ENCODE data around the gene SH3RF2. TPM values are rescaled to one million over a fixed set of nuclear protein-coding genes. Genes with fewer than 3 reads are reported as not detected.
"Not testable (repeated sequence)": the region's sequence is repeated elsewhere in the genome, so short reads cannot be mapped to it uniquely, and the experiment has no call there.

Gene SH3RF2
- total RNA-seq, 1 donor from 2014 or later, result 0.38 TPM

- Mint-ChIP-seq H3K27ac (ENCODE audit: unreplicated experiment) (no peak overlapping the region), H3K4me3 (ENCODE audit: unreplicated experiment) (no peak overlapping the region), H3K4me1 (ENCODE audit: unreplicated experiment) (no peaks in the 10 kb centered on the region), H3K27me3 (ENCODE audit: unreplicated experiment) (no peaks in the 10 kb centered on the region), H3K36me3 (ENCODE audit: unreplicated experiment) (peaks cover 2% of the 10 kb centered on the region), H3K9me3 (ENCODE audit: unreplicated experiment) (no peaks in the 10 kb centered on the region)
- DNase-seq (ENCODE audit: extremely low spot score, unreplicated experiment), result no peak
- TF ChIP-seq CTCF (IDR thresholded peaks at IDR 0.05), result no peak
Observed at GRCh38 chr5:146098047-146098446, 161.7 kb downstream of the SH3RF2 start.

GRCh38 chr5:146101646-146102045 lies 165.3 kb downstream of the SH3RF2 start:
- TF ChIP-seq CTCF (IDR thresholded peaks at IDR 0.05), result no peak
- Mint-ChIP-seq H3K27me3 (ENCODE audit: unreplicated experiment) (no peaks in the 10 kb centered on the region), H3K4me1 (ENCODE audit: unreplicated experiment) (no peaks in the 10 kb centered on the region), H3K36me3 (ENCODE audit: unreplicated experiment) (peaks cover 13% of the 10 kb centered on the region), H3K9me3 (ENCODE audit: unreplicated experiment) (no peaks in the 10 kb centered on the region), H3K27ac (ENCODE audit: unreplicated experiment) (no peak overlapping the region), H3K4me3 (ENCODE audit: unreplicated experiment) (no peak overlapping the region)
- DNase-seq (ENCODE audit: extremely low spot score, unreplicated experiment), result no peak

- Mint-ChIP-seq H3K4me1 (ENCODE audit: unreplicated experiment) (peaks cover 5% of the 10 kb centered on the region), H3K9me3 (ENCODE audit: unreplicated experiment) (no peaks in the 10 kb centered on the region), H3K27ac (ENCODE audit: unreplicated experiment) (no peak overlapping the region), H3K4me3 (ENCODE audit: unreplicated experiment) (no peak overlapping the region), H3K36me3 (ENCODE audit: unreplicated experiment) (peaks cover 13% of the 10 kb centered on the region), H3K27me3 (ENCODE audit: unreplicated experiment) (no peaks in the 10 kb centered on the region)
- TF ChIP-seq CTCF (IDR thresholded peaks at IDR 0.05), result no peak
- no peak for DNase-seq (ENCODE audit: extremely low spot score, unreplicated experiment)
Observed at GRCh38 chr5:146103594-146103993, 167.2 kb downstream of the SH3RF2 start.

GRCh38 chr5:146105477-146105876 lies 169.1 kb downstream of the SH3RF2 start, which contains the start of gene PLAC8L1:
Gene PLAC8L1 (minus strand): TSS chr5:146105577. CDS start chr5:146104311, 1,266 bp downstream.
- H3K36me3 Mint-ChIP-seq (ENCODE audit: unreplicated experiment), result peaks cover 13% of the 10 kb centered on the region
- no peak for DNase-seq (ENCODE audit: extremely low spot score, unreplicated experiment)
- H3K27ac Mint-ChIP-seq (ENCODE audit: unreplicated experiment), result no peak within 1 kb of the TSS
- no peaks in the 10 kb centered on the region for H3K27me3 Mint-ChIP-seq (ENCODE audit: unreplicated experiment)
- H3K4me1 Mint-ChIP-seq (ENCODE audit: unreplicated experiment), result peaks cover 5% of the 10 kb centered on the region
- H3K4me3 Mint-ChIP-seq (ENCODE audit: unreplicated experiment), result no peak within 1 kb of the TSS
- no peak for TF ChIP-seq CTCF (IDR thresholded peaks at IDR 0.05)
- no peaks in the 10 kb centered on the region for H3K9me3 Mint-ChIP-seq (ENCODE audit: unreplicated experiment)

- TF ChIP-seq CTCF (IDR thresholded peaks at IDR 0.05), result no peak
- Mint-ChIP-seq H3K27ac (ENCODE audit: unreplicated experiment) (no peak overlapping the region), H3K27me3 (ENCODE audit: unreplicated experiment) (no peaks in the 10 kb centered on the region), H3K36me3 (ENCODE audit: unreplicated experiment) (peaks cover 18% of the 10 kb centered on the region), H3K9me3 (ENCODE audit: unreplicated experiment) (no peaks in the 10 kb centered on the region), H3K4me1 (ENCODE audit: unreplicated experiment) (peaks cover 5% of the 10 kb centered on the region), H3K4me3 (ENCODE audit: unreplicated experiment) (no peak overlapping the region)
- no peak for DNase-seq (ENCODE audit: extremely low spot score, unreplicated experiment)
Observed at GRCh38 chr5:146107901-146108300, 171.5 kb downstream of the SH3RF2 start.

- H3K4me1 Mint-ChIP-seq (ENCODE audit: unreplicated experiment); H3K9me3 Mint-ChIP-seq (ENCODE audit: unreplicated experiment); H3K27me3 Mint-ChIP-seq (ENCODE audit: unreplicated experiment); DNase-seq (ENCODE audit: extremely low spot score, unreplicated experiment); H3K27ac Mint-ChIP-seq (ENCODE audit: unreplicated experiment); H3K4me3 Mint-ChIP-seq (ENCODE audit: unreplicated experiment): not testable (repeated sequence)
- H3K36me3 Mint-ChIP-seq (ENCODE audit: unreplicated experiment), result peaks cover 18% of the 10 kb centered on the region
Observed at GRCh38 chr5:146108870-146109269, 172.5 kb downstream of the SH3RF2 start.
